AG09319 (cell line): ENCODE results near the gene RARA.

ENCODE experiments used
- DNase-seq: peaks from one replicate; pipeline ENCODE4 v3.0.0-alpha.2; 2010; ENCODE audit warnings: low read depth; ENCODE audit errors: extremely low read depth
- TF ChIP-seq, protein P1 (sequence below): IDR thresholded peaks from 2 replicates; pipeline ENCODE4 v1.5.1; 2011; ENCODE audit warnings: low read depth, mild to moderate bottlenecking, inconsistent platforms, low read length, moderate library complexity

The RARA gene

DNA sequence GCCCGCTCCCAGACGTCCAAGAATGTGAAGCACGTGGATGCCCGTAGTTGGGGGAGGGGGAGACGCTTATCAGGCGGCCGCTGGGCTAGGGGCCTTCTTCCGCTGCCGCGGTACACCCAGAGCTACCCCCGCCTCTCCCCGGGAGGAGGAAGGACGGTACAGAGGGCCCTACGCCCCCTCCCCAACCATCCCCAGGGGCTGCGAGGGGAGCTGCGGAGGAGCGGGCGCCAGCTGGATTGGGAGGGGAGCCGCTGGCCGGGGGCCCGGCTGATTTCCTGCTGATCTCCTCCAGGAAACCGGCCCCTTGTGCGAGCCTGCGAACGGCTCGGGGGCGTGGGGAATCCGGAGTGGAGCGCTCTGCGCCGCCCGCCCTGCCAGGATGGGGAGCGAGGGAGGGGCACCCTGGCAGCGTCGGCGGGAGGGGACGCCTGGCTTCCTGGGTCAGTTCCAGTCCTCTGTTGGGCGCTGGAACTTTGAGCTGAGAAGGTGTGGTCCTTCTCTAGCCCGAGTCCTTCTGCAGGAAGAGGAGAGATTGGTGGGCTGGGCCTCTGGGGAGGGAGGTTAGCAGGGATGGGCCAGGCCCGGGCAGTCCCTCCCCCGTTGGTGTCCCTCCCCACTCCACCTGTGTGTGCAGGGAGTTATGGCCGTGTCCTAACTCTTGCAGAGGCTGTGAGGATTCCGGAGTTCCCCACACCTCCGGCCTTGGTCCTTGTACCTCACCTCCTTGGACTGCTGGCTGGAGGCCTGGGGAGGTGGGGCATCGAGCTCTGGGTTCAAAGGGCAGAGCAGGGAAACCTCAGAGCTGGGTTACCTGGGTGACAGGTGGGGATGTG lies 36.4 kb downstream of the RARA start:
- TF ChIP-seq, protein P1, sequence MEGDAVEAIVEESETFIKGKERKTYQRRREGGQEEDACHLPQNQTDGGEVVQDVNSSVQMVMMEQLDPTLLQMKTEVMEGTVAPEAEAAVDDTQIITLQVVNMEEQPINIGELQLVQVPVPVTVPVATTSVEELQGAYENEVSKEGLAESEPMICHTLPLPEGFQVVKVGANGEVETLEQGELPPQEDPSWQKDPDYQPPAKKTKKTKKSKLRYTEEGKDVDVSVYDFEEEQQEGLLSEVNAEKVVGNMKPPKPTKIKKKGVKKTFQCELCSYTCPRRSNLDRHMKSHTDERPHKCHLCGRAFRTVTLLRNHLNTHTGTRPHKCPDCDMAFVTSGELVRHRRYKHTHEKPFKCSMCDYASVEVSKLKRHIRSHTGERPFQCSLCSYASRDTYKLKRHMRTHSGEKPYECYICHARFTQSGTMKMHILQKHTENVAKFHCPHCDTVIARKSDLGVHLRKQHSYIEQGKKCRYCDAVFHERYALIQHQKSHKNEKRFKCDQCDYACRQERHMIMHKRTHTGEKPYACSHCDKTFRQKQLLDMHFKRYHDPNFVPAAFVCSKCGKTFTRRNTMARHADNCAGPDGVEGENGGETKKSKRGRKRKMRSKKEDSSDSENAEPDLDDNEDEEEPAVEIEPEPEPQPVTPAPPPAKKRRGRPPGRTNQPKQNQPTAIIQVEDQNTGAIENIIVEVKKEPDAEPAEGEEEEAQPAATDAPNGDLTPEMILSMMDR = no peak
- no peak for DNase-seq

DNA sequence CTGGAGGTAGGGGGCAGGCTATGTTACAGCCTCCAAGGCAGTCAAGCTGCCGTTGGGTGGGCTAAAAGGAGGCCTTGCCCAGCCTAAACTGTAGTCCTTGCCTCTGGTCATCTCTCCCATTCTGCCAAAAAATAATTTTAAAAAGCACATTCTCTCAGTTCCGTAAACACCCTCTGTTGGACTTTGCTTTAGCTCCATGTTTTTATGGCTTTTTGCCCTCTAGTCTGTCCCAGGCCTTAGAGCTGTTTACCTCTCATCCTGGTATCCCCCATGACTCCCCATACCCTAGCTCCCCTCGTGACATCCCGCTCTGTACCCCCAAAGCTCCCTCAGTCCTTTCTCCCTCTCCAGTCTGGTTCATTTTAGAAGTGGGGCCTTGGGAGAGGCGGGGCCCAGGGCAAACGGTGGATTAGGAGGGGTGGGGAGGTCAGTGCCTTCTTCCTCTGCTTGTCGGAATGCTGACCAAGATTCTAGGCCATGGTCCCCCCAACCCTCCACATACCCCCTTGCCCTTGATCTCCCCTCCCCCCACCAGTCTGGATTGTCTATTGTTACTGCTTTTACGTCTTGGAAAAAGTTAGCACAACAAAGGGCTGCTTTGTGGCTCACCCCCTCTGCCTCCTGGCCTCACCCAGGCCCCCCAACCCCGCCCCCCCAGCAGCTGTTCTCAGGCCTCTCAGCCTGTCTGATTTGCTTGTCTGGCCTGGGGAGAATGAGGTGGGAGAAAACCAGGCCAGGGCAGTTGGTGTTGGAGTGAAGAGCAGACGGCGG lies 37.2 kb downstream of the RARA start:
- TF ChIP-seq, protein P1 = no peak
- no peak for DNase-seq

DNA sequence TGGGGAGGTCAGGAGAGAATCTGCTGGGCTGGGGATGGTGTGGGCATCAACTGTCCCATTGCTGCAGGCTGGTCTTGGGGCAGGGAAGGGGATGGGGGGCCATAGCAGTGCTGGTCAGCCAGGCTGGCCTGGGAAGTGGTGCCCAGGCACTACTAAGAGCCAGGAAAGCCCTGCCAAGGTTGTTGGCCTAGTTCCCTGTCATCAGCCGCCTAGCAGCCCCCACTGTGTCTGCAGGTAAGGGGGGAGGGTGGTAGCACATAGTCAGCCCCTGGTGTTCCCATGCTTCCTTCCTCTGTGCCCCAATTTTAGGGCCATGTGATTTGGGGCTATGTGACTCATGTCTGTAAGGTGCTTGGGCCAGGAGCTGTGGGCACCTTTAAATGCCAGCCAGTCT lies 37.8 kb downstream of the RARA start:
- no peak for DNase-seq
- TF ChIP-seq, protein P1 = no peak

DNA sequence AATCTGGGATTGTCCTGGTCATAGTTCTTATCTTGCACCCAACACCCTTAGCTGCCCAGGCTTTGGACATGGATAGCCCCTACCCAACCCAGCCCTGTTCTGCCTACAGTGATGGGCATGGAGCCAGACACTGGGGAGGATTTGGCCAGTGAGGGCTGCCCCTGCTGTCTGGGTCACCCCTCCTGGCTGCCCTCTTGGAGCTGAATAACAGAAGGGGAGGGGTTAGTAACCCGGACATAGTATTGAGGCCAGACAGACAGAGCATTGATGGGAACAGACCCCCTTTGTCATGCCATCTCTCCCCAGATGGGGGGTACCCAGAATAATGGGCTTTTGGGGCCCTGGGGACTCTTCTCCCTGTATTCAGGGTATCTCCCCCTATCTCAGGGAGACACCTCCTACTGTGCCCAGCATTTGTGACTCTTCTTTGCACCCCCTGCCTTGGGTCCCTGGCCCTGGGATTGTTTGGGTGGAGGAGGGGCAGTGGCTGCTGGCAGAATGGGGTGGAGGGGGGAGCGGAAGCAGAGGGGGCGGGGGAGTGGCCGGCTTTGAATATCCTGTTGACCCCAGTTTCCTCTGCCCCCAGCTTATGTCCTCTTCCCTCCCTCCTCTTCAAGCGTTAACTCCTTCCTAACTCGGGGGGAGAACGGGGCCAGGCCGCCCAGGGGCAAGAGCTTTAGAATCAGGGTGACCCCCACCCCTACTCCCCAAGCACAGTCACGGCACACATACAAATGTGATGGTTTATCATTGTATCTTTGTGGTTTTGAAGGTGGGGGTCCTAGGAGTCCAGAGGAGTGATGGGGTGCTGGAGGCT lies 38.5 kb downstream of the RARA start:
- DNase-seq = no peak
- TF ChIP-seq, protein P1 = no peak

DNA sequence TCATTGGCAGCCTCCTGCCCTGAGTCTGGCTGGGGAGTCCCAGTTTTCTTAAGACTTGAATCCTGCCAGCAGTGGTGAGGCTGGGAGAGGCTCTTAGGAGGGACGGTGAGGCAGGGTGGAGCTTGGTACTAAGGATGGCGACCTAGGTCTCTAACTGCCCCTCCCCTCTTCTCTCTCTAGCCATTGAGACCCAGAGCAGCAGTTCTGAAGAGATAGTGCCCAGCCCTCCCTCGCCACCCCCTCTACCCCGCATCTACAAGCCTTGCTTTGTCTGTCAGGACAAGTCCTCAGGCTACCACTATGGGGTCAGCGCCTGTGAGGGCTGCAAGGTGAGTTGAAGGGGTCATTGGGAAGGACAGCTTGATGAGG lies 39.1 kb downstream of the RARA start:
- no peak for DNase-seq

DNA sequence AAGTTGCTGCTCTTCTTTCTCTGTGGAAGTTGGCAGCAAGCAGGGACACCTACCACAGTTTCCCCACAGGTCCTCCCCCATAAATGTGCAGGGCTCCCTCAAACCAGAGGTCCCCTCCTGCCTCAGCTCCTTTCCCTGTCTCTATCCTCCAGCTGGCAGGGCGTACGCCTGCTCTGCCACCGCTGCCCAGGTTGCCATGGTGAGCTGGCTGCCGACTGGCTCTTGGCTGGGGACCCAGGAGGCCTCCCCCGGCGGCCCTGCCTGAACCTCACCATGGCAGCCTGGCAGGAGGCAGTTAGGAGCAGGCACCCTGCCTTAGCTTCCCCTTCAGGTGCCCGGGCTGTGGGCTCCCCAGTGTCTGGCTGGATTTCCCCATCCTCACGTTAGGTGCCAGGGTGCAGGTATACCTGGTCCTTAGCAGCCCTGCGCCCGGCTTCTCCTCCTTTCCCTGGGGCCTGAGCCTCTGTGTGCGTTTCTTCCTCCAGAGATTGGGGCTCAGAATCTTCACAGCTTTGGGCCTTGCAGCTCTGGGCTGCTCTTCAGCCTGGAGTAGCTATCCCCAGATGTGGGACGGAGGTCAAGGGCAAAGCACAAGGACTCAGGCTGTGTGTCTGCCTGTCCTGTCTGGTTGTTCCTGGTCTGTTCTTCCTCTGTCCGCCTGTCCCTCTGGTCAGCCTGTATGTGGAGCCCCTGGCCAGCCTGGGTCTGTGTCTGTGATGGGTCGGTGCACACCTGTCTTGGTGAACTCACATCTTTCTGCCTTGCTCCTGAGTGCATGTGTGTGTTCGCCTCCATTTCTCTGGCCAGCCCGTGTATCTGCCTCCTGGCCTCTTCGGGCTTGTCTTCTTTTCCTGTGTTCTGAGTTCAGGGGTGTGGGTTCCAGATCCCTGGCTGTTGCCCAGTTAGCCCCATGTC lies 39.8 kb downstream of the RARA start:
- no peak for DNase-seq
- TF ChIP-seq, protein P1 = no peak

More for the DNA sequence above, 39.1 kb downstream of the RARA start:
- TF ChIP-seq, protein P1 = no peak
